ENCODE measurements around the gene LPP.

LPP gene

GRCh38 chr3:188198001-188198400 lies 44.0 kb downstream of the LPP start:
- DNase-seq = no peak

- no peak for DNase-seq
These were observed 44.9 kb downstream of the LPP start for GRCh38 chr3:188198760-188199327.

- DNase-seq = no peak
These were observed 45.4 kb downstream of the LPP start for GRCh38 chr3:188199386-188199785.

- peak; percentile 54 for DNase-seq
These were observed 46.5 kb downstream of the LPP start for GRCh38 chr3:188200481-188200880.

- DNase-seq = no peak
These were observed 48.6 kb downstream of the LPP start for GRCh38 chr3:188202358-188203138.

- DNase-seq = no peak
These were observed 50.6 kb downstream of the LPP start for GRCh38 chr3:188204526-188204925.

GRCh38 chr3:188205992-188206416 lies 52.0 kb downstream of the LPP start:
- no peak for DNase-seq

- DNase-seq = no peak
These were observed 52.8 kb downstream of the LPP start for GRCh38 chr3:188206787-188207186.

- no peak for DNase-seq
These were observed 54.1 kb downstream of the LPP start for GRCh38 chr3:188207941-188208515.

GRCh38 chr3:188208516-188208981 lies 54.6 kb downstream of the LPP start:
- DNase-seq = no peak

- DNase-seq = no peak
These were observed 55.1 kb downstream of the LPP start for GRCh38 chr3:188209034-188209433.

GRCh38 chr3:188209740-188210139 lies 55.8 kb downstream of the LPP start:
- no peak for DNase-seq

GRCh38 chr3:188211476-188211875 lies 57.5 kb downstream of the LPP start:
- no peak for DNase-seq

- no peak for DNase-seq
These were observed 58.5 kb downstream of the LPP start for GRCh38 chr3:188212308-188212969.

- DNase-seq = peak; percentile 90
These were observed 60.5 kb downstream of the LPP start for GRCh38 chr3:188214442-188214841.

- DNase-seq = no peak
These were observed 61.2 kb downstream of the LPP start for GRCh38 chr3:188215129-188215528.

GRCh38 chr3:188217011-188217463 lies 63.1 kb downstream of the LPP start:
- DNase-seq = no peak

- DNase-seq = no peak
These were observed 63.8 kb downstream of the LPP start for GRCh38 chr3:188217726-188218125.

- DNase-seq = no peak
These were observed 64.6 kb downstream of the LPP start for GRCh38 chr3:188218603-188219002.

- DNase-seq = no peak
These were observed 65.2 kb downstream of the LPP start for GRCh38 chr3:188219147-188219546.

- DNase-seq = no peak
These were observed 66.3 kb downstream of the LPP start for GRCh38 chr3:188220097-188220788.

- DNase-seq = no peak
These were observed 67.2 kb downstream of the LPP start for GRCh38 chr3:188220988-188221818.
